Immature natural killer cell (primary cell): Measurements from ENCODE around the gene SLC3A2. TPM values are rescaled to one million over a fixed set of nuclear protein-coding genes. Genes with fewer than 3 reads are reported as not detected.
A peak's percentile ranks its signal among the peaks of the same experiment; 100 is the strongest.

ENCODE experiments used
- DNase-seq, 3 donors: peaks; one replicate each; pipeline ENCODE4 v3.0.0; 2022; ENCODE audit warnings: mixed read lengths in 1 of 3
- H3K27ac Mint-ChIP-seq, 6 donors: one replicate each; pipeline ENCODE4 v1.8.0; 2020; ENCODE audit warnings: mixed read lengths in 6 of 6, mild to moderate bottlenecking in 5 of 6, inconsistent platforms in 4 of 6, moderate library complexity in 3 of 6
- H3K27me3 Mint-ChIP-seq, 3 donors: one replicate each; pipeline ENCODE4 v1.8.0; 2020 to 2021; ENCODE audit warnings: low read depth in 3 of 3, mild to moderate bottlenecking in 3 of 3, mixed read lengths in 3 of 3, moderate library complexity in 3 of 3, inconsistent platforms in 1 of 3
- H3K36me3 Mint-ChIP-seq, 3 donors: one replicate each; pipeline ENCODE4 v1.8.0; 2020; ENCODE audit warnings: mixed read lengths in 3 of 3, inconsistent platforms in 2 of 3, mild to moderate bottlenecking in 2 of 3
- H3K4me1 Mint-ChIP-seq, 2 donors: one replicate each; pipeline ENCODE4 v1.8.0; 2020; ENCODE audit warnings: inconsistent platforms in 2 of 2, mild to moderate bottlenecking in 2 of 2, mixed read lengths in 2 of 2, moderate library complexity in 1 of 2
- H3K4me3 Mint-ChIP-seq, 5 donors: one replicate each; pipeline ENCODE4 v1.8.0; 2020; ENCODE audit warnings: mild to moderate bottlenecking in 5 of 5, mixed read lengths in 5 of 5, inconsistent platforms in 3 of 5, moderate library complexity in 3 of 5
- H3K9me3 Mint-ChIP-seq, 6 donors: one replicate each; pipeline ENCODE4 v1.8.0; 2020; ENCODE audit warnings: mild to moderate bottlenecking in 6 of 6, mixed read lengths in 6 of 6, inconsistent platforms in 4 of 6, moderate library complexity in 3 of 6
- polyA plus RNA-seq, 3 donors: library from polyadenylated mRNA; unstranded; fragments of 300-500 nt; fragmentation: Illumina TruSeq; gene quantifications; one replicate each; pipeline ENCODE4 v1.2.3, GENCODE V29; 2021

The SLC3A2 gene
- polyA plus RNA-seq, 3 donors from 2014 or later = 134 to 162 (median 156) TPM

- Mint-ChIP-seq H3K27ac (peak overlapping the region in 2 of 6 donors; percentile 48 to 69), H3K27me3 (peaks cover 0 to 7% (median 5%) of the 10 kb centered on the region in 3 donors), H3K9me3 (no peaks in the 10 kb centered on the region), H3K4me3 (peak overlapping the region in 3 of 5 donors; percentile 11 to 58 (median 27)), H3K4me1 (peaks cover 14 to 25% of the 10 kb centered on the region in 2 donors), H3K36me3 (no peaks in the 10 kb centered on the region)
- no peak for DNase-seq
Measured at GRCh38 chr11:62843466-62843865, 37.2 kb upstream of the SLC3A2 start.

GRCh38 chr11:62844154-62844553 lies 36.5 kb upstream of the SLC3A2 start:
- H3K9me3 Mint-ChIP-seq = no peaks in the 10 kb centered on the region
- H3K4me3 Mint-ChIP-seq = no peak overlapping the region
- peaks cover 0 to 6% (median 5%) of the 10 kb centered on the region in 3 donors for H3K27me3 Mint-ChIP-seq
- no peaks in the 10 kb centered on the region for H3K36me3 Mint-ChIP-seq
- peaks cover 7 to 19% of the 10 kb centered on the region in 2 donors for H3K4me1 Mint-ChIP-seq
- peak overlapping the region in 1 of 6 donors; percentile 30 for H3K27ac Mint-ChIP-seq
- no peak for DNase-seq

DNA sequence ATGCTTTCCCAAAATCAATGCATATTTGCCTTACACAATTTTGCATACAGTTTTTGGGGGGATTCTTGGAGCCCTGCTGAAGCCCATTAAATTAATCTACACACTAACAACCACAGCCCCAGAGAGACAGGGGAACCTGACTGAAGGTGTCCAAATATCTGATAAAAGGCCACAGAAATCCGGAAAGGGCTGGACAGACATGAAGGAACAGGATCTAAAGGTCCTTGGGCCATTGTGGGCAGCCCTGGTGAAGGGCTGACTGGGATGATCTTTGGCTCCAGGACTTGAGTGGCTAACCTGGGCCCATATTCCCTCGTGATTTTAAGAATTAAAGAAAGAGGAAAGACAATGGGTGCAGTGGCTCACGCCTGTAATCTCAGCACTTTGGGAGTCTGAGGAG lies 34.5 kb upstream of the SLC3A2 start:
- H3K27me3 Mint-ChIP-seq = no peaks in the 10 kb centered on the region
- H3K36me3 Mint-ChIP-seq = no peaks in the 10 kb centered on the region
- H3K4me1 Mint-ChIP-seq = peaks cover 0 to 1% of the 10 kb centered on the region in 2 donors
- DNase-seq = no peak
- H3K4me3 Mint-ChIP-seq = no peak overlapping the region
- no peaks in the 10 kb centered on the region for H3K9me3 Mint-ChIP-seq
- H3K27ac Mint-ChIP-seq = no peak overlapping the region

DNA sequence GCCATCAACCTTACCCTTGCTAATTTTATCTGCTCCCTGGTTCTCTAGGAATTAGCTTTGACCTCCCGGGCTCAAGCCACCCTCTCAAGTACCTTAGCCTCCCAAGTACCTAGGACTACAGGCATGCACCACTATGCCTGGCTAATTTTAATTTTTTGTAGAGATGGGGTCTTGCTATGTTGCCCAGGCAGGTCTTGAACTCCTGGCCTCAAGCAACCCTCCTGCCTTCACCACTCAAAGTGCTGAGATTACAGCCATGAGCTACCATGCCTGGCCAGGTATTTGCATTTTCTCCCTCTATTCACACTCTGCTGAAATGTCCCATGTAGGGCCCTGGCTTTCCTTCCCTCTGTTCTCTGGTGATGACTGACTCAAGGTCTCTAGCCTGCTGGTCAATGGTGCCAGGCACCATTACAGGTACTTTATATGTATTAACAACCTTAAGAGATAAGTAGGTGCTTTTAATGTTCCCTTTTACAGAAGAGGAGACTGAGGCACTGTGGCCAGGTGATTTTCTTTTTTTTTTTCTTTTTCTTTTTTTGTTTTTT lies 32.9 kb upstream of the SLC3A2 start:
- peaks cover 2 to 11% (median 2%) of the 10 kb centered on the region in 3 donors for H3K36me3 Mint-ChIP-seq
- no peak for DNase-seq
- no peak overlapping the region for H3K27ac Mint-ChIP-seq
- H3K4me3 Mint-ChIP-seq = no peak overlapping the region
- H3K4me1 Mint-ChIP-seq = peaks cover 3 to 11% of the 10 kb centered on the region in 2 donors
- H3K9me3 Mint-ChIP-seq = no peaks in the 10 kb centered on the region
- no peaks in the 10 kb centered on the region for H3K27me3 Mint-ChIP-seq

DNA sequence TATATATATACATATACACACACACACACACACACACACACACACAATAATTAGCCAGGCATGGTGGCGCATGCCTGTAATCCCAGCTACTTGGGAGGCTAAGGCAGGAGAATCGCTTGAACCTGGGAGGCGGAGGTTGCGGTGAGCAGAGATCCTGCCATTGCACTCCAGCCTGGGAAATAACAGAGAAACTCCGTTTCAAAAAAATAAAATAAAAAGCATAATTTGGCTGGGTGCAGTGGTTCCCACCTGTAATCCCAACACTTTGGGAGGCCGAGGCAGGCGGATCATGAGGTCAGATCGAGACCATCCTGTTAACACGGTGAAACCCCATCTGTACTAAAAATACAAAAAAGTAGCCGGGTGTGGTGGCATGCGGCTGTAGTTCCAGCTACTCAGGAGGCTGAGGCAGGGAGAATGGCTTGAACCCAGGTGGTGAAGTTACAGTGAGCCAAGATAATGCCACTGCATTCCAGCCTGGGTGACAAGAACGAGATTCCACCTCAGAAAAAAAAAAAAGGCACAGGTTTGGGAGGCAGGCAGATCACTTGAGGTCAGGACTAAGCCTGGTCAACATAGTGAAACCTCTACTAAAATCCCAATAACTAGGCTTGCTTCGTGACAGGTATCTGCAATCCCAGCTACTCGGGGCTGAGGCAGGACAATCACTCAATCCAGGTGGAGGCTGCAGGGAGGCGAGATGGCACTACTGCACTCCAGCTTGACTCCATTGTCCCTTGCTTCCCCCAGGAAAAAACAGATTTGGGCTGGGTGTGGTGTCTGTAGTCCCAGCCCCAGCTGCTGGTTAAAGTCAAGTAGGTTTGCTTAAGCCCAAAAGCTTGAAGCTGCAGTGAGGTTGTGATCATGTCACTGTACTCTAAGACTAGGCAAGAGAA lies 29.5 kb upstream of the SLC3A2 start:
- Mint-ChIP-seq H3K9me3 (no peaks in the 10 kb centered on the region), H3K4me1 (peaks cover 35 to 45% of the 10 kb centered on the region in 2 donors), H3K27me3 (peaks cover 10 to 14% (median 11%) of the 10 kb centered on the region in 3 donors), H3K36me3 (peaks cover 5 to 34% (median 14%) of the 10 kb centered on the region in 3 donors), H3K27ac (peak overlapping the region in 4 of 6 donors; percentile 41 to 69 (median 60)), H3K4me3 (no peak overlapping the region)
- no peak for DNase-seq

DNA sequence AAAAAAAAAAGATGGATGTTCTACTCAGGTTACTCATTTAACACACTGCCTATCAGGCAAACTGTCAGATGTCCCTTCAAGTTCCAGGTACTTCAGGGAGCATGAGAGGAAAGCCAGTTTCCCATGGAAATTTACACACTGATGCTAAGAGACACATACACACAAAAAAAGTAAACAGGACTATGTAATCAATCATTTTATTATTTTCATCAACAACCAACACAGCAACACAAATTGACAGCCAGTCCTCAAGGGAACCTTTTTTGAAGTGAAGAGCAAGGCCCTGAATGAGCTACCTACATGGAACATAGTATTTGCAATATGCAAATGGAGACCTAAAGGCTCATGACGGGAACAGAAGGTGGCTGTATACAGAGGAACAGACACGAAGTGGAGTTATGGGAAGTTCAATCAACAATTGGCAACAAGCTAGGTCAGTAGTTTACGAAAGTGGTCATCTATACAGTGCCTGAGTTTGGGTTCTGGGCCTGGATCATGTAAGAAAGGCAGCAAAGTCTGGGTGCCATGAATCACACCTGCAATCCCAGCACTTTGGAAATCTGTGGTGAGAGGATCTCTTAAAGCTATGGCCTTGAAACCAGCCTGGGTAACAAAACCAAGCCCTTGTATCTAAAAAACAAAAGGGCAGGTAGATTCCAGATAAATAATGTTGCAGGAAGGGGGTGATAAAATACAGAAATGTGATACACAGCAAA lies 28.7 kb upstream of the SLC3A2 start:
- peaks cover 39 to 50% of the 10 kb centered on the region in 2 donors for H3K4me1 Mint-ChIP-seq
- DNase-seq = no peak

GRCh38 chr11:62852523-62853188 lies 28.0 kb upstream of the SLC3A2 start:
- Mint-ChIP-seq H3K4me1 (peaks cover 41 to 50% of the 10 kb centered on the region in 2 donors), H3K27me3 (peaks cover 12 to 22% (median 14%) of the 10 kb centered on the region in 3 donors), H3K27ac (peak overlapping the region in 5 of 6 donors; percentile 11 to 80 (median 35)), H3K4me3 (peak overlapping the region in 1 of 5 donors; percentile 91), H3K36me3 (peaks cover 5 to 34% (median 14%) of the 10 kb centered on the region in 3 donors), H3K9me3 (no peaks in the 10 kb centered on the region)
- DNase-seq = no peak

More for the DNA sequence above, 28.7 kb upstream of the SLC3A2 start:
- H3K27me3 Mint-ChIP-seq = peaks cover 12 to 18% (median 14%) of the 10 kb centered on the region in 3 donors
- H3K36me3 Mint-ChIP-seq = peaks cover 5 to 34% (median 14%) of the 10 kb centered on the region in 3 donors
- peak overlapping the region in 5 of 6 donors; percentile 11 to 69 (median 41) for H3K27ac Mint-ChIP-seq
- H3K9me3 Mint-ChIP-seq = no peaks in the 10 kb centered on the region
- no peak overlapping the region for H3K4me3 Mint-ChIP-seq

- Mint-ChIP-seq H3K27me3 (peaks cover 12 to 22% (median 14%) of the 10 kb centered on the region in 3 donors), H3K27ac (peak overlapping the region in 5 of 6 donors; percentile 11 to 90 (median 30)), H3K9me3 (no peaks in the 10 kb centered on the region), H3K36me3 (peaks cover 5 to 34% (median 14%) of the 10 kb centered on the region in 3 donors), H3K4me1 (peaks cover 41 to 50% of the 10 kb centered on the region in 2 donors), H3K4me3 (peak overlapping the region in 4 of 5 donors; percentile 38 to 99 (median 94))
- peak in 1 of 3 donors; percentile 25 for DNase-seq
Measured at GRCh38 chr11:62853279-62853965, 27.3 kb upstream of the SLC3A2 start.

- H3K9me3 Mint-ChIP-seq = no peaks in the 10 kb centered on the region
- peaks cover 5 to 34% (median 14%) of the 10 kb centered on the region in 3 donors for H3K36me3 Mint-ChIP-seq
- H3K4me3 Mint-ChIP-seq = peak overlapping the region; percentile 91 to 99 (median 98)
- H3K27ac Mint-ChIP-seq = peak overlapping the region; percentile 32 to 98 (median 90)
- H3K4me1 Mint-ChIP-seq = peaks cover 41 to 50% of the 10 kb centered on the region in 2 donors
- DNase-seq = no peak
- peaks cover 12 to 22% (median 14%) of the 10 kb centered on the region in 3 donors for H3K27me3 Mint-ChIP-seq
Measured at GRCh38 chr11:62854013-62854824, 26.5 kb upstream of the SLC3A2 start.

DNA sequence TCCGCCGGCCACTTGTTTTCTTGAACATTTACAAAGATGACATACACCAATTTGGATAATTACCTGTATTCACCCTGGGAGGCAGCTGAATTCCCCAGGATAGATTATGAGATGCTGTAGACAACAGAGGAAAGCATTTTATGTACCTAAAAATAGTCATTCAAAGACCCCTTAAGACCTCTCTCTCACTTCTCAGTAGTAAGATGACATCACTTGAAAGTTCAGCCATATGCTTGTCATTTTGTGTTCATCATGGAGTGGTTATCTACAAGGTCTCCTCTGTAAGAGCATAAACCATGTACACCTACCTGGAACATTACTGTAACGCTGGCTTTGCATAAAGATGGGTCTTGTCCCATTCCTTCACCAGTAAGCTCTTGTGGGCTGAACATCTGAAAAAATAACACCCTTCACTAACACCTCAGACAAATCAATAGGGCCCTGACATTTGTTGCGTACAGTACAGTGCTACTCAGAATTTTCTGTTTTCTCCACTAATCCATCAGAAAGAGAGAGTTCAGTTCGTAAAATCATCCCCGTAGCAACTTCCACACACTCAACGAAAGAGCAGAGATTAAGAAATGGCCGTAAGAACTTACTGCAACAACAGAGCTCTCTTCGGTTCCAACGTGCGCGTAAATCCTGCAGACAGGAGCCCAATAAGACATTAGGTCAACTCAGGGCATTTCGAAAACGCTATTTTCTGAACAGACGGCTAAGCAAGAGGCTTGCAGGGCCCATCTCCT lies 25.7 kb upstream of the SLC3A2 start:
- Mint-ChIP-seq H3K36me3 (peaks cover 5 to 34% (median 14%) of the 10 kb centered on the region in 3 donors), H3K4me1 (peaks cover 41 to 50% of the 10 kb centered on the region in 2 donors), H3K27me3 (peaks cover 12 to 24% (median 14%) of the 10 kb centered on the region in 3 donors), H3K27ac (peak overlapping the region; percentile 80 to 98 (median 92)), H3K4me3 (peak overlapping the region; percentile 91 to 99 (median 98)), H3K9me3 (no peaks in the 10 kb centered on the region)
- no peak for DNase-seq

DNA sequence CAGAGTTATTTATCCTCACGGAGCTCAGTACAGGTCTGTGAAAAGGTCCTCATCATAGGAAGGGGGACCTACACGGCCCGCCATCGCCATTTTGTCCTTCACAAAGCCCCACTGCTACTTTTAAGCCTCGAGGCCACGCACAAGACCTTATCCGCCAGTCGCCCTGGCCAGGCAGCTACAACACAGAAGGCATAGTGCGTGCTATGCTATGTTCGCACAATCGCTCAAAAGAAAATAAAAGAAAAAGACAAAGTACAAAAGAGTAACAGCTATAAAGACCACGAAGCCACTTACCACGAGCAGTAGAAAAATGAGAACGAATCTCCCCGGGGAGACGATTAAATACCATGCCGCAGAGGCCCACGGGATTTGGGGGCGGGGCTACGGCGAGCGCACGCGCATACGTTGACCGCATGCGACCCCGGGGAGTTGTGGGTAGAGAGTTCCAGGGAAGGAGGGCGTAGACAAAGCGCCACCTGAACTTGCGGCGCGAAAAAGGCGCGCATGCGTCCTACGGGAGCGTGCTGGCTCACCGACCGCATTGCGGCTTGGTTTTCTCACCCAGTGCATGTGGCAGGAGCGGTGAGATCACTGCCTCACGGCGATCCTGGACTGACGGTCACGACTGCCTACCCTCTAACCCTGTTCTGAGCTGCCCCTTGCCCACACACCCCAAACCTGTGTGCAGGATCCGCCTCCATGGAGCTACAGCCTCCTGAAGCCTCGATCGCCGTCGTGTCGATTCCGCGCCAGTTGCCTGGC lies 24.9 kb upstream of the SLC3A2 start:
- Mint-ChIP-seq H3K4me3 (peak overlapping the region; percentile 91 to 99 (median 98)), H3K27ac (peak overlapping the region; percentile 80 to 98 (median 92)), H3K9me3 (no peaks in the 10 kb centered on the region), H3K36me3 (peaks cover 5 to 34% (median 14%) of the 10 kb centered on the region in 3 donors), H3K27me3 (peaks cover 12 to 24% (median 14%) of the 10 kb centered on the region in 3 donors), H3K4me1 (peaks cover 41 to 50% of the 10 kb centered on the region in 2 donors)
- DNase-seq = peak; percentile 99
